H1 (cell line): Measurements from ENCODE around the gene C1QTNF1.
"Not testable (repeated sequence)": the region's sequence is repeated elsewhere in the genome, so short reads cannot be mapped to it uniquely, and the experiment has no call there.

Source experiments
- EGR1 ChIP-seq: IDR thresholded peaks from 2 replicates; pipeline ENCODE4 v1.6.1; 2011; ENCODE audit warnings: low read depth, low read length, borderline replicate concordance
- GABPA ChIP-seq: IDR thresholded peaks from 2 replicates; pipeline ENCODE4 v1.6.1; 2011; ENCODE audit warnings: mild to moderate bottlenecking, low read length, moderate library complexity, borderline replicate concordance; ENCODE audit not compliant: insufficient read depth
- RNF2 ChIP-seq: fragments of 200-900, 300-1000 bp; sonication (generic); IDR thresholded peaks from 2 replicates; pipeline ENCODE4 v1.7.1; 2016; ENCODE audit warnings: borderline replicate concordance, low read depth, mild to moderate bottlenecking, antibody characterized with exemption, low read length; ENCODE audit not compliant: poor library complexity, severe bottlenecking; ENCODE audit errors: missing control alignments
- SP1 ChIP-seq: IDR thresholded peaks from 2 replicates; pipeline ENCODE4 v1.6.1; 2011; ENCODE audit warnings: low read depth, low read length
- ZNF274 ChIP-seq: IDR thresholded peaks from 2 replicates; pipeline ENCODE4 v1.7.0; 2012; ENCODE audit warnings: low read length, borderline replicate concordance; ENCODE audit errors: extremely low read depth
- TF ChIP-seq, protein P1 (sequence below), 3 experiments: IDR thresholded peaks; 1 replicate in 2 of 3; 2 replicates in 1 of 3; pipeline versions ENCODE4 v1.5.1 to v1.6.1; 2011; ENCODE audit warnings: low read length in 3 of 3, mild to moderate bottlenecking in 3 of 3, inconsistent platforms in 2 of 3, low read depth in 1 of 3, moderate library complexity in 1 of 3; ENCODE audit not compliant: insufficient read depth in 1 of 3; ENCODE audit errors: control extremely low read depth in 1 of 3

DNA sequence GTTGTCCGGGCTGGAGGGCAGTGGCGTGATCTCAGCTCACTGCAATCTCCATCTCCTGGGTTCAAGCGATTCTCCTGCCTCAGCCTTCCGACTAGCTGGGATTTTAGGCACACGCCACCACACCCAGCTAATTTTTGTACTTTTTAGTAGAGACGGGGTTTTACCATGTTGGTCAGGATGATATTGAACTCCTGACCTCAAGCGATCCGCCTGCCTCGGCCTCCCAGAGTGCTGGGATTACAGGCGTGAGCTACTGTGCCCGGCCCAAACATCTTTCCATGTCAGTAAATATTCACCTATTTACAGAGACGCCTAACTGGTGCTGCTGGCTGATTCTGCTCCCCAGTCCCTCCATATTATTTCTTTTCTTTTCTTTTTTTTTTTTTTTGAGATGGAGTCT is 6.7 kb downstream of the C1QTNF1 start:
- TF ChIP-seq GABPA, SP1, ZNF274, RNF2, EGR1: not testable (repeated sequence)
- TF ChIP-seq, protein P1, sequence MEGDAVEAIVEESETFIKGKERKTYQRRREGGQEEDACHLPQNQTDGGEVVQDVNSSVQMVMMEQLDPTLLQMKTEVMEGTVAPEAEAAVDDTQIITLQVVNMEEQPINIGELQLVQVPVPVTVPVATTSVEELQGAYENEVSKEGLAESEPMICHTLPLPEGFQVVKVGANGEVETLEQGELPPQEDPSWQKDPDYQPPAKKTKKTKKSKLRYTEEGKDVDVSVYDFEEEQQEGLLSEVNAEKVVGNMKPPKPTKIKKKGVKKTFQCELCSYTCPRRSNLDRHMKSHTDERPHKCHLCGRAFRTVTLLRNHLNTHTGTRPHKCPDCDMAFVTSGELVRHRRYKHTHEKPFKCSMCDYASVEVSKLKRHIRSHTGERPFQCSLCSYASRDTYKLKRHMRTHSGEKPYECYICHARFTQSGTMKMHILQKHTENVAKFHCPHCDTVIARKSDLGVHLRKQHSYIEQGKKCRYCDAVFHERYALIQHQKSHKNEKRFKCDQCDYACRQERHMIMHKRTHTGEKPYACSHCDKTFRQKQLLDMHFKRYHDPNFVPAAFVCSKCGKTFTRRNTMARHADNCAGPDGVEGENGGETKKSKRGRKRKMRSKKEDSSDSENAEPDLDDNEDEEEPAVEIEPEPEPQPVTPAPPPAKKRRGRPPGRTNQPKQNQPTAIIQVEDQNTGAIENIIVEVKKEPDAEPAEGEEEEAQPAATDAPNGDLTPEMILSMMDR (IDR thresholded peaks at IDR 0.05; ENCODE audit: control extremely low read depth in 1 of 3, insufficient read depth in 1 of 3, low read depth in 1 of 3, low read length in 3 of 3), result not testable (repeated sequence)
